Astrocyte (in vitro differentiated cells and primary cell): ENCODE measurements around the gene FBLN2. TPM values are rescaled to one million over a fixed set of nuclear protein-coding genes. Genes with fewer than 3 reads are reported as not detected.

Experiments used
- DNase-seq: peaks from one replicate; pipeline ENCODE4 v3.0.0-alpha.2; 2010; ENCODE audit warnings: low read depth
- FAIRE-seq: peaks from 2 replicates; lab custom pipeline; 2011; peaks lifted over from hg19 to GRCh38; lab: Jason Lieb, UNC
- H2AFZ ChIP-seq: 2 replicates; pipeline ENCODE4 v1.6.0; 2012; ENCODE audit warnings: low read depth, low read length, inconsistent platforms
- H3K27ac ChIP-seq: 2 replicates; pipeline ENCODE4 v1.5.1; 2011; ENCODE audit warnings: low read depth, low read length, inconsistent platforms
- H3K27me3 ChIP-seq: 2 replicates; pipeline ENCODE4 v1.6.0; 2011; ENCODE audit warnings: low read length, inconsistent platforms; ENCODE audit not compliant: insufficient read depth
- H3K36me3 ChIP-seq: 2 replicates; pipeline ENCODE4 v1.5.1; 2011; ENCODE audit warnings: low read length, inconsistent platforms; ENCODE audit not compliant: insufficient read depth
- H3K4me1 ChIP-seq: 2 replicates; pipeline ENCODE4 v1.5.1; 2011; ENCODE audit warnings: low read length, inconsistent platforms; ENCODE audit not compliant: insufficient read depth
- H3K4me2 ChIP-seq: 2 replicates; pipeline ENCODE4 v1.6.0; 2012; ENCODE audit warnings: low read length, inconsistent platforms
- H3K4me3 ChIP-seq: 2 replicates; pipeline ENCODE4 v1.5.1; 2011; ENCODE audit warnings: low read depth, mild to moderate bottlenecking, low read length, inconsistent platforms; ENCODE audit not compliant: insufficient read depth
- H3K79me2 ChIP-seq: 2 replicates; pipeline ENCODE4 v1.6.0; 2012; ENCODE audit warnings: mild to moderate bottlenecking, low read length, inconsistent platforms; ENCODE audit not compliant: insufficient read depth
- H3K9ac ChIP-seq: 2 replicates; pipeline ENCODE4 v1.6.0; 2012; ENCODE audit warnings: mild to moderate bottlenecking, low read length, inconsistent platforms
- H3K9me3 ChIP-seq: 2 replicates; pipeline ENCODE4 v1.5.1; 2012; ENCODE audit warnings: low read depth, mild to moderate bottlenecking, low read length, inconsistent platforms; ENCODE audit not compliant: insufficient read depth
- H4K20me1 ChIP-seq: 2 replicates; pipeline ENCODE4 v1.6.0; 2012; ENCODE audit warnings: low read length, inconsistent platforms; ENCODE audit not compliant: insufficient read depth
- H3K27ac Mint-ChIP-seq: one replicate; pipeline ENCODE4 v1.8.0; 2021; ENCODE audit warnings: mild to moderate bottlenecking, mixed read lengths; ENCODE audit not compliant: unreplicated experiment
- H3K27me3 Mint-ChIP-seq: one replicate; pipeline ENCODE4 v1.8.0; 2021; ENCODE audit warnings: low read depth, mixed read lengths; ENCODE audit not compliant: unreplicated experiment
- H3K36me3 Mint-ChIP-seq: one replicate; pipeline ENCODE4 v1.8.0; 2021; ENCODE audit warnings: low read depth, mixed read lengths; ENCODE audit not compliant: unreplicated experiment
- H3K4me1 Mint-ChIP-seq: one replicate; pipeline ENCODE4 v1.8.0; 2021; ENCODE audit warnings: low read depth, mixed read lengths; ENCODE audit not compliant: unreplicated experiment
- H3K4me3 Mint-ChIP-seq: one replicate; pipeline ENCODE4 v1.8.0; 2021; ENCODE audit warnings: mild to moderate bottlenecking, moderate library complexity, mixed read lengths; ENCODE audit not compliant: unreplicated experiment
- H3K9me3 Mint-ChIP-seq: one replicate; pipeline ENCODE4 v1.8.0; 2021; ENCODE audit warnings: mild to moderate bottlenecking, mixed read lengths; ENCODE audit not compliant: unreplicated experiment
- CTCF ChIP-seq: IDR thresholded peaks from 2 replicates; pipeline ENCODE4 v1.5.1; 2011; ENCODE audit warnings: low read depth, mild to moderate bottlenecking, inconsistent platforms, low read length, moderate library complexity; ENCODE audit not compliant: insufficient read depth
- EZH2 ChIP-seq: IDR thresholded peaks from 2 replicates; pipeline ENCODE4 v1.6.1; 2012; ENCODE audit warnings: mild to moderate bottlenecking, low read length, inconsistent platforms; ENCODE audit not compliant: insufficient read depth
- total RNA-seq: library from RNA; stranded (reverse); gene quantifications from 2 replicates; pipeline ENCODE4 v1.2.1, GENCODE V29; 2021

FBLN2 gene
- total RNA-seq, 1 donor from 2014 or later: 36.6 TPM

- FAIRE-seq: no peak
- no peak overlapping the region for H3K27ac ChIP-seq
- H3K27me3 ChIP-seq: no peaks in the 10 kb centered on the region
- no peaks in the 10 kb centered on the region for H3K4me1 ChIP-seq
- no peaks in the 10 kb centered on the region for H3K9me3 ChIP-seq
- peaks cover 6% of the 10 kb centered on the region for H3K4me1 Mint-ChIP-seq
- no peak overlapping the region for H3K4me3 ChIP-seq
- peaks cover 29% of the 10 kb centered on the region for H3K27me3 Mint-ChIP-seq
- H3K36me3 Mint-ChIP-seq: peaks cover 10% of the 10 kb centered on the region
- H3K79me2 ChIP-seq: no peaks in the 10 kb centered on the region
- H3K27ac Mint-ChIP-seq: no peak overlapping the region
- H2AFZ ChIP-seq: no peak overlapping the region
- no peaks in the 10 kb centered on the region for H3K9me3 Mint-ChIP-seq
- H4K20me1 ChIP-seq: no peaks in the 10 kb centered on the region
- no peak for TF ChIP-seq EZH2
- TF ChIP-seq CTCF: no peak
- no peak overlapping the region for H3K4me2 ChIP-seq
- H3K9ac ChIP-seq: no peak overlapping the region
- DNase-seq: no peak
- H3K4me3 Mint-ChIP-seq: no peak overlapping the region
- H3K36me3 ChIP-seq: no peaks in the 10 kb centered on the region
These were observed 75.1 kb downstream of the FBLN2 start for GRCh38 chr3:13624021-13624420.

GRCh38 chr3:13624671-13625125 is 75.8 kb downstream of the FBLN2 start:
- H3K27me3 ChIP-seq: no peaks in the 10 kb centered on the region
- peaks cover 10% of the 10 kb centered on the region for H3K36me3 Mint-ChIP-seq

More at GRCh38 chr3:13624671-13625125, 75.8 kb downstream of the FBLN2 start:
- Mint-ChIP-seq H3K27ac (no peak overlapping the region), H3K4me3 (no peak overlapping the region), H3K4me1 (peaks cover 6% of the 10 kb centered on the region), H3K27me3 (peaks cover 28% of the 10 kb centered on the region), H3K9me3 (peaks cover 3% of the 10 kb centered on the region)
- TF ChIP-seq EZH2: no peak
- no peak for TF ChIP-seq CTCF
- H3K9ac ChIP-seq: no peak overlapping the region
- no peaks in the 10 kb centered on the region for H3K4me1 ChIP-seq
- H3K4me3 ChIP-seq: no peak overlapping the region
- no peak overlapping the region for H3K27ac ChIP-seq
- H3K79me2 ChIP-seq: no peaks in the 10 kb centered on the region
- H3K9me3 ChIP-seq: no peaks in the 10 kb centered on the region
- no peaks in the 10 kb centered on the region for H3K36me3 ChIP-seq
- H3K4me2 ChIP-seq: no peak overlapping the region
- FAIRE-seq: no peak
- no peak overlapping the region for H2AFZ ChIP-seq
- DNase-seq: no peak
- H4K20me1 ChIP-seq: no peaks in the 10 kb centered on the region
